D721Med (cell line): Measurements from ENCODE around the gene APOLD1.
"Not testable (repeated sequence)": the region's sequence is repeated elsewhere in the genome, so short reads cannot be mapped to it uniquely, and the experiment has no call there.

Experiments used
- DNase-seq: peaks from one replicate; pipeline ENCODE4 v3.0.0; 2011; ENCODE audit warnings: low spot score; ENCODE audit not compliant: insufficient read length
- FAIRE-seq: peaks from 2 replicates; lab custom pipeline; 2011; peaks lifted over from hg19 to GRCh38; lab: Jason Lieb, UNC
- CTCF ChIP-seq: IDR thresholded peaks from 2 replicates; pipeline ENCODE4 v1.5.1; 2012; ENCODE audit warnings: mild to moderate bottlenecking, control low read depth; ENCODE audit not compliant: insufficient read depth; ENCODE audit errors: missing control alignments

Gene APOLD1

DNA sequence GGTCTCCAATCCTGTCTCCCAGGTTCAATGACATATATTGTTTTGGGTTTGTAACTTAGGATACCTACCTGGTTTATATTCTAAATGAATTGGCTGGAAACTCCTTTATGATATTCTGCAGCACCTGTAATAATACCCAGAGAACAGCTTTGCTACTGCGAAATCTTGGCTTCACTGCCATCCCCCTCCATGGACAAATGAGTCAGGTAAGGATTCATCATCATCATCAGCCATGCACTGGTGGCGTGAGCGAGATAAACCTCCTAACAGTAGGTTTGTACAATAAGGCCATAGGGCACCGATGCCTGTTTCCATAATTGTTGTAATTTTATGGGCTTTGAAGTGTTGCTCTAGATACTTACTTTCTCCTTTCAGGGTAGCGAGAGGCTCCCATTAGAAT lies 38.4 kb downstream of the APOLD1 start:
- FAIRE-seq = no peak
- no peak for TF ChIP-seq CTCF
- DNase-seq = no peak

DNA sequence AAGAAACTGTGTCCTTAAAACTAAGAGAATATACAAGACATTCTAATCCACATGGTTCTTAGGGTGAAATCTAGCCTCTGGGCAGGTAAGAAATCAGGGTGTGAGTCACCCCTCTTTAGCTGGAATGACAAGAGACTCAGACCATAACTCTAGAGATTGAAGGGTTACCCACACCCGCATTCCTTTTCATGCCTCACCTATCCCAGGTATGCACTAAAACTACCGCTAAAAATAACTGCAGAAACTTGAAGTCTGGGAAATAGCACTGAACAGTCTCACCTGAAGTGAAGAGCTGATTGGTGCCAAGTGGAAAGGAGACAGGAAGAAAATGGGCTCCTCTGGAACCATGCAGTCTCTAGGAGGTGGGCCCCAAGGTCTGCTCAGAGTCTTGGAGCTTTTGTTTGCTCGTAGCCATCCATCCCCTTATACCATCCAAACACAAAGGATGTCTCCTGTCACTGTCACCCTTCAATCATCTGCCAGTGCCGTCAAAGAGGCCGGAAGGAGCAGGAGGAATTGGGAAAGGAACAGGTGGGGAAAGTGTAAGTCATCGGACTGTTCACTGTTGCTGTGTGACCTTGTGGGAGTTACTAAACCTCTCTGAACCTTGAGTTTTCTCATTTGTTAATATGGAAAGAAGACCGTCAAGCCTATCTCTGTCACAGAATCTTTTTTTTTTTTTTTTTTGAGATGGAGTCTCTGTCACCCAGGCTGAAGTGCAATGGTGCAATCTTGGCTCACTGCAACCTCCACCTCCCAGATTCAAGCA lies 50.1 kb downstream of the APOLD1 start:
- no peak for FAIRE-seq
- TF ChIP-seq CTCF = no peak
- DNase-seq = no peak

DNA sequence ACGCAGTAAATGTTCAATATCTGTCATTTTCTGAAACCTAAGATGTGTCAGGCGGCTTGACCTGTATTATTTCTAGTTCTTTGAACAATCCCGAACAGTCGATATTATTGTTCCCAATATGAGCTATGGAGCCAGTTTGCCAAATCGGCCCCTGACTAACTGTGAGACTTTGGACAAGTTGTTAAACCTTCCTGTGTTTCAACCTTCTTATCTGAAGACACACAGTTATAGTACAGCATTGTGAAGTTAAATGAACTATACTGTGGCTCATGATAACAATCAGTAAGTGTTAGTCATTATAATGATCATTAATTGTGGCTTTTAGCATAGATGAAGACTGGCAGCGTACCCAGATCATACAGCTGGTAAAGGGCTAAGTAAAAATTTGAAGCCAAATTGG lies 51.1 kb downstream of the APOLD1 start:
- DNase-seq (no peak), FAIRE-seq (no peak)
- TF ChIP-seq CTCF = no peak

GRCh38 chr12:12837025-12837812 lies 51.8 kb downstream of the APOLD1 start:
- FAIRE-seq = no peak
- DNase-seq = peak; percentile 39

GRCh38 chr12:12837813-12838153 lies 52.3 kb downstream of the APOLD1 start:
- FAIRE-seq = no peak
- no peak for DNase-seq
- TF ChIP-seq CTCF = no peak

More at GRCh38 chr12:12837025-12837812, 51.8 kb downstream of the APOLD1 start:
- TF ChIP-seq CTCF = peak; percentile 56

DNA sequence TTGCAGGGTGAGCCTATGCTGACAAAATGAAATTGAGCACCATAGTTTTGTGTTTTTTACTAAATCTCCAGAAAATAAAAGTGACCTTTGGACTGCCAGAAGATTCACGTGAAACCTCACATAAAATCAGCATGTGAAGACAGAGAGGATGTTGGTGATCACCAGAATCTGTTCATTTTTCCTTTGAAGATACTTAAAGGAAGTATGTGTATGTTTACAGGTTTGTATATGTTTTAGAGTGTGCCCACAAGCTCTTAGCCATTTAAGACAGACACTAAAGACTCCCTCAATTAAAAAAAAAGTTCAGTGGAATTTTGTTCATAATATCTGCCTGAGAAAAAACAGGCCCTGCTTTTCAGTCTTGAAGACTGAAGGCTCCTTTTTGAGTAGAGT lies 53.5 kb downstream of the APOLD1 start:
- DNase-seq (no peak), FAIRE-seq (no peak)
- TF ChIP-seq CTCF = no peak

- FAIRE-seq, DNase-seq: not testable (repeated sequence)
These were observed 54.0 kb downstream of the APOLD1 start for GRCh38 chr12:12839439-12839838.
